Measurements from ENCODE around the gene SASH1. TPM values are rescaled to one million over a fixed set of nuclear protein-coding genes. Genes with fewer than 3 reads are reported as not detected.

The SASH1 gene
- total and polyA plus RNA-seq, 2 of the 8 experiments (the other 6 are each of a cell fraction or from before 2014, with no cell fraction given) = 6.0 to 20.2 TPM

DNA sequence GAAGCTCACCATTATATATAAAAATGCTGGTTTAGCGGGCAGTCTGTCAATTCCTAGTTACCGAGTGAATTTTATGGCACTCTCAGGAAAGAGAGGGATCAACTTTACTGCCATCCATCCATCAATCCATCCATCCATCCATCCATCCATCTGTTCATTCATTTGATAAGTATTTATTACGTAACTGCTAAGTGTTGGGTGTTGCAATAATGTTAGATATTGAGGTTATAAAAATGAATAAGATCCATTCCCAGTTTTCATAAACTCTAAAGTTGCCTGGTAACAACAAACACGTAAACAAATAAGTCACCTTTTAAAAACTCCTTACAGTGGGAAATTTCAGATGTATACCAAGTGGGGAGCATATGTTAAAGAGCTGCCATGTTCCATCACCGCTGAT is 36.8 kb downstream of the SASH1 start:
- Histone ChIP-seq H3K4me1 (replicated peaks in 1 of 4; ENCODE audit: control insufficient read depth in 3 of 4, insufficient read depth in 4 of 4, low read length in 3 of 4) (peaks cover 0 to 2% (median under 1%) of the 10 kb centered on the region in 4 experiments; a peak in 4 of 7 replicates), H3K23me2 (ENCODE audit: low read depth, low read length) (no peaks in the 10 kb centered on the region; the same call in 1 of the 2 replicates), H2BK120ac (replicated peaks; ENCODE audit: low read depth, low read length) (no peak overlapping the region), H3K9ac (replicated peaks in 1 of 4; ENCODE audit: extremely low read depth in 1 of 4, low read depth in 3 of 4, low read length in 3 of 4) (no peak overlapping the region), H3K23ac (ENCODE audit: insufficient read length) (no peak overlapping the region), H3K18ac (ENCODE audit: extremely low read depth, low read length) (no peak overlapping the region), H2BK5ac (ENCODE audit: low read depth, low read length) (no peak overlapping the region), H4K8ac (ENCODE audit: extremely low read depth, insufficient read depth, low read length) (no peak overlapping the region), H3K79me2 (ENCODE audit: control insufficient read depth in 1 of 2, insufficient read depth in 2 of 2, low read length in 2 of 2) (peaks cover 0 to 53% of the 10 kb centered on the region in 2 experiments; a peak in 2 of 4 replicates), H3K27me3 (replicated peaks in 1 of 4; ENCODE audit: control insufficient read depth in 3 of 4, extremely low read depth in 1 of 4, insufficient read depth in 3 of 4, low read length in 3 of 4) (no peaks in the 10 kb centered on the region), H3K4ac (replicated peaks; ENCODE audit: insufficient read length, low read depth, low read length) (no peak overlapping the region), H3K56ac (replicated peaks; ENCODE audit: insufficient read length, low read depth, low read length) (peak overlapping the region; percentile 65), H3K79me1 (ENCODE audit: low read depth, low read length) (peaks cover 12% of the 10 kb centered on the region), H4K5ac (ENCODE audit: insufficient read length, low read depth, low read length) (no peak overlapping the region), H3K27ac (ENCODE audit: low read depth, low read length) (no peak overlapping the region), H3K36me3 (ENCODE audit: control insufficient read depth in 2 of 4, insufficient read depth in 4 of 4, low read length in 3 of 4) (no peaks in the 10 kb centered on the region), H4K20me1 (replicated peaks in 1 of 2; ENCODE audit: control insufficient read depth in 1 of 2, insufficient read depth in 2 of 2, low read length in 2 of 2) (peaks cover 0 to 8% of the 10 kb centered on the region in 2 experiments), H3K9me3 (ENCODE audit: insufficient read depth in 2 of 2, low read depth in 1 of 2, low read length in 1 of 2) (no peaks in the 10 kb centered on the region), H3K4me2 (ENCODE audit: insufficient read depth in 1 of 2, low read depth in 2 of 2, low read length in 2 of 2) (no peak overlapping the region), H2AK5ac (ENCODE audit: low read depth, low read length) (no peak overlapping the region), H2BK15ac (ENCODE audit: low read length) (no peak overlapping the region), H4K91ac (replicated peaks; ENCODE audit: insufficient read length, low read length) (no peak overlapping the region), H2BK20ac (ENCODE audit: low read length) (no peak overlapping the region), H3K14ac (ENCODE audit: insufficient read length) (no peak overlapping the region), H2AFZ (ENCODE audit: low read length) (no peak overlapping the region), H2BK12ac (ENCODE audit: low read depth, low read length) (no peak overlapping the region), H3K4me3 (ENCODE audit: extremely low read depth in 1 of 4, insufficient read depth in 2 of 4, low read depth in 3 of 4, low read length in 4 of 4) (no peak overlapping the region)
- TF ChIP-seq RAD21 (IDR thresholded peaks at IDR 0.05 in 1 of 2, conservative IDR thresholded peaks at IDR 0.05 in 1 of 2; ENCODE audit: low read depth in 2 of 2, low read length in 2 of 2) = no peak
- no peak for TF ChIP-seq POLR2AphosphoS5 (IDR thresholded peaks at IDR 0.05; ENCODE audit: low read depth, low read length)
- no peak for TF ChIP-seq CHD2 (IDR thresholded peaks at IDR 0.05; ENCODE audit: low read length)
- TF ChIP-seq POLR2A (IDR thresholded peaks at IDR 0.05; ENCODE audit: control extremely low read depth in 1 of 2, low read depth in 2 of 2, low read length in 2 of 2) = no peak
- no peak for TF ChIP-seq GABPA (IDR thresholded peaks at IDR 0.05; ENCODE audit: borderline replicate concordance, insufficient read depth, low read length)
- no peak for TF ChIP-seq HDAC2 (IDR thresholded peaks at IDR 0.05; ENCODE audit: borderline replicate concordance in 1 of 2, low read depth in 2 of 2, low read length in 2 of 2)
- TF ChIP-seq TCF12 (IDR thresholded peaks at IDR 0.05; ENCODE audit: low read depth, low read length) = no peak
- no peak for TF ChIP-seq JUN (IDR thresholded peaks at IDR 0.05; ENCODE audit: low read depth, low read length)
- no peak for TF ChIP-seq BRCA1 (IDR thresholded peaks at IDR 0.05; ENCODE audit: low read depth, low read length)
- TF ChIP-seq, protein P1, sequence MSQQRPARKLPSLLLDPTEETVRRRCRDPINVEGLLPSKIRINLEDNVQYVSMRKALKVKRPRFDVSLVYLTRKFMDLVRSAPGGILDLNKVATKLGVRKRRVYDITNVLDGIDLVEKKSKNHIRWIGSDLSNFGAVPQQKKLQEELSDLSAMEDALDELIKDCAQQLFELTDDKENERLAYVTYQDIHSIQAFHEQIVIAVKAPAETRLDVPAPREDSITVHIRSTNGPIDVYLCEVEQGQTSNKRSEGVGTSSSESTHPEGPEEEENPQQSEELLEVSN (IDR thresholded peaks at IDR 0.05) = no peak
- no peak for TF ChIP-seq CHD1 (IDR thresholded peaks at IDR 0.05; ENCODE audit: low read depth, low read length)
- no peak for TF ChIP-seq SIX5 (IDR thresholded peaks at IDR 0.05; ENCODE audit: low read depth, low read length)
- no peak for TF ChIP-seq ZNF274 (IDR thresholded peaks at IDR 0.05; ENCODE audit: borderline replicate concordance, extremely low read depth, low read length)
- TF ChIP-seq SP4 (IDR thresholded peaks at IDR 0.05; ENCODE audit: low read length) = no peak
- POLR2A ChIA-PET (ENCODE audit: partially characterized antibody) = interaction anchor here (0.9 to 1.9 kb wide), 3 partner anchors 9 to 37 kb away, joined by 3 to 4 read pairs (median 3); partner anchors contain the start of gene SASH1
- CTCF ChIA-PET (ENCODE audit: partially characterized antibody) = interaction anchor here (0.7 to 2.1 kb wide), 4 partner anchors 11 to 86 kb away, joined by 3 to 7 read pairs (median 4); no protein-coding TSS in a partner anchor
- DNase-seq (ENCODE audit: low read depth in 1 of 2, low spot score in 2 of 2) = no peak
- WGBS, 2 experiments (ENCODE audit: extremely low coverage in 1 of 2, insufficient coverage in 1 of 2, insufficient read length in 1 of 2, insufficient replicate concordance in 2 of 2, low coverage in 1 of 2, low lambda C conversion rate in 2 of 2, missing lambda C conversion rate in 1 of 2) = 89% methylated on average over 5 of the region's 5 CpGs; no CpG with 5 or more reads in 1 of the 2 experiments
- FAIRE-seq = no peak

Data from H1 (cell line).